Middle frontal gyrus (tissue), 1 donor: ENCODE results near the gene POLD2.

Source experiments
- DNase-seq: peaks from one replicate; pipeline ENCODE4 v3.0.0-alpha.2; 2015; ENCODE audit warnings: low spot score; ENCODE audit errors: extremely low spot score

Gene POLD2

GRCh38 chr7:44102846-44103565 is 20.3 kb downstream of the POLD2 start:
- no peak for DNase-seq

- DNase-seq, result no peak
Measured at GRCh38 chr7:44101966-44102845, 21.1 kb downstream of the POLD2 start.

- DNase-seq, result no peak
Measured at GRCh38 chr7:44101303-44101965, 21.9 kb downstream of the POLD2 start.

- DNase-seq, result no peak
Measured at GRCh38 chr7:44100458-44101302, 22.7 kb downstream of the POLD2 start.

GRCh38 chr7:44099669-44100068 is 23.7 kb downstream of the POLD2 start:
- no peak for DNase-seq

- DNase-seq, result no peak
Measured at GRCh38 chr7:44098092-44099068, 25.0 kb downstream of the POLD2 start.

GRCh38 chr7:44097064-44097932 is 26.1 kb downstream of the POLD2 start:
- no peak for DNase-seq

GRCh38 chr7:44096326-44096881 is 26.9 kb downstream of the POLD2 start:
- no peak for DNase-seq

GRCh38 chr7:44095781-44096180 is 27.6 kb downstream of the POLD2 start:
- DNase-seq, result no peak

- no peak for DNase-seq
Measured at GRCh38 chr7:44094883-44095592, 28.3 kb downstream of the POLD2 start.

GRCh38 chr7:44094365-44094764 is 29.0 kb downstream of the POLD2 start:
- DNase-seq, result no peak

- no peak for DNase-seq
Measured at GRCh38 chr7:44093102-44093641, 30.2 kb downstream of the POLD2 start.

- DNase-seq, result no peak
Measured at GRCh38 chr7:44087911-44088838, 35.2 kb downstream of the POLD2 start.

GRCh38 chr7:44086627-44087026 is 36.7 kb downstream of the POLD2 start:
- no peak for DNase-seq

- DNase-seq, result no peak
Measured at GRCh38 chr7:44085546-44085945, 37.8 kb downstream of the POLD2 start.

- no peak for DNase-seq
Measured at GRCh38 chr7:44084701-44085100, 38.6 kb downstream of the POLD2 start.

- no peak for DNase-seq
Measured at GRCh38 chr7:44083796-44084195, 39.6 kb downstream of the POLD2 start.
